Epithelial cell of esophagus (primary cell): ENCODE data around the gene IFT81.
"Not testable (repeated sequence)": the region's sequence is repeated elsewhere in the genome, so short reads cannot be mapped to it uniquely, and the experiment has no call there.

Source experiments
- DNase-seq: peaks from one replicate; pipeline ENCODE4 v3.0.0; 2010; ENCODE audit warnings: low read depth
- H3K4me3 ChIP-seq: 2 replicates; pipeline ENCODE4 v1.5.1; 2011; ENCODE audit warnings: mild to moderate bottlenecking, low read length, control low read depth
- TF ChIP-seq, protein P1 (sequence below): IDR thresholded peaks from 2 replicates; pipeline ENCODE4 v1.5.1; 2011; ENCODE audit warnings: low read depth, mild to moderate bottlenecking, low read length, control low read depth, inconsistent platforms; ENCODE audit not compliant: insufficient read depth; ENCODE audit errors: missing control alignments

IFT81 gene

GRCh38 chr12:110203546-110203945, 79.4 kb downstream of the IFT81 start:
- no peak for DNase-seq
- H3K4me3 ChIP-seq = no peak overlapping the region
- TF ChIP-seq, protein P1, sequence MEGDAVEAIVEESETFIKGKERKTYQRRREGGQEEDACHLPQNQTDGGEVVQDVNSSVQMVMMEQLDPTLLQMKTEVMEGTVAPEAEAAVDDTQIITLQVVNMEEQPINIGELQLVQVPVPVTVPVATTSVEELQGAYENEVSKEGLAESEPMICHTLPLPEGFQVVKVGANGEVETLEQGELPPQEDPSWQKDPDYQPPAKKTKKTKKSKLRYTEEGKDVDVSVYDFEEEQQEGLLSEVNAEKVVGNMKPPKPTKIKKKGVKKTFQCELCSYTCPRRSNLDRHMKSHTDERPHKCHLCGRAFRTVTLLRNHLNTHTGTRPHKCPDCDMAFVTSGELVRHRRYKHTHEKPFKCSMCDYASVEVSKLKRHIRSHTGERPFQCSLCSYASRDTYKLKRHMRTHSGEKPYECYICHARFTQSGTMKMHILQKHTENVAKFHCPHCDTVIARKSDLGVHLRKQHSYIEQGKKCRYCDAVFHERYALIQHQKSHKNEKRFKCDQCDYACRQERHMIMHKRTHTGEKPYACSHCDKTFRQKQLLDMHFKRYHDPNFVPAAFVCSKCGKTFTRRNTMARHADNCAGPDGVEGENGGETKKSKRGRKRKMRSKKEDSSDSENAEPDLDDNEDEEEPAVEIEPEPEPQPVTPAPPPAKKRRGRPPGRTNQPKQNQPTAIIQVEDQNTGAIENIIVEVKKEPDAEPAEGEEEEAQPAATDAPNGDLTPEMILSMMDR = no peak

- DNase-seq = no peak
- TF ChIP-seq, protein P1 = no peak
- H3K4me3 ChIP-seq = no peak overlapping the region
Measured at GRCh38 chr12:110205931-110206330, 81.8 kb downstream of the IFT81 start.

DNA sequence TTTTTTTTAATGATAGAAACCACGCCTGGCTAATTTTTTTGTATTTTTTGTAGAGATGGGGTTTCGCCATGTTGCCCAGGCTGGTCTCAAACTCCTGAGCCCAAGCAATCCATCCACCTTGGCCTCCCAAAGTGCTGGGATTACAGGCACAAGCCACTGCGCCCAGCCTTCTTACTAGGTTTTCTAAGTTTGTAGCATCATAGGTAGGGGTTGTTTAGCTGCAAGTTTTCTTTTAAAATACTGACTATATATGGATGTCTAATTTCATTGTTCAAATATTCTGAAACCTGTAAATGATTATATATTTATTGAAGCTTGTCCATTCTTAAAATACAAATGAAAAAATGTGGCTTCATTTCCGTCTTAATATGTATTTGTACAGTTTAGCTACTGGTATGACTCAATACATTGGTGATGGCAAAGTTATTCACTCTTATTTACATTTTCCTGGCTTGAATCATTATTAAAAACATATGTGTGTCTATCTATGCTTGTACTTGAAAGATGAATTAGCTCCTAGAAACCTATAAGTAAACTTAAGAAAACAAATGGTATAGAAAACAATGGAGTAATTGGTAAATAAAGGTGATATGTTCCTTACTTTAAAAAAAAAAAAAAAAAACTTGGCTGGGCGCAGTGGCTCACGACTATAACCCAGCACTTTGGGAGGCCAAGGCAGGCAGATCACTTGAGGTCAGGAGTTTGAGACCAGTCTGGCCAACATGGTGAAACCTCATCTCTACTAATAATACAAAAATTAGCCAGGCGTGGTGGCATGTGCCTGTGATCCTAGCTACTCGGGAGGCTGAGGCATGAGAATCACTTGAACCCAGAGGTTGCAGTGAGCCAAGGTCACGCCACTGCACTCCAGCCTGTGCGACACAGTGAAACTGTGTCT, 87.7 kb downstream of the IFT81 start:
- not testable (repeated sequence) for H3K4me3 ChIP-seq
- DNase-seq = peak; percentile 81

DNA sequence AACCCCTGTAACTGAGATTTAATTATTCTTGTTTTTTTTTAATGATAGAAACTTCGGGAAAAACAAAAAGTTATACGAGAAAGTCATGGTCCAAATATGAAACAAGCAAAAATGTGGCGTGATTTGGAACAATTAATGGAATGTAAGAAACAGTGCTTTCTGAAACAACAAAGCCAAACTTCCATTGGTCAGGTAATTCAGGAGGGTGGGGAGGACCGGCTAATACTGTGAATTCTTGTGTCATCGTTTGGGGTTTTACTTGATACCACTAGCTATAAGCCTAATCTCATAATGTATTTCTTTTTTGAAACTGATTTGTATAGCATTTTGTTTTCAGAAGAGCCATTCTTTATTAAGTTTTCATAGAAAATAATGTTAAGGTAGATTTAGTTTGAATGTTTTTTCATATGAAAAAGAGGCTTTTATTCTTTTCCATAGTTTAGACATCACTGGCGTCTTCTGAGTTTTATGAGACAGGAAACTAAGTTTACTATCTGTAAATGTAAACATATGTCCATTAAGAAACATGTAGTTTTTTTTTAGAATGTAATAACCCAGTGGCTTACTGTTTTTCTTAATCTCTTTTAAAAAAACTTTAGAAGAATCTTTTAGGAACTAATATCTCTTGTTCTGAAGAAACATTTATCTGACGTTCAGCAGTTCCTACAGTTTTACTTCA, 94.0 kb downstream of the IFT81 start:
- TF ChIP-seq, protein P1 = no peak
- no peak overlapping the region for H3K4me3 ChIP-seq
- no peak for DNase-seq

GRCh38 chr12:110222027-110222426, 97.9 kb downstream of the IFT81 start:
- TF ChIP-seq, protein P1 = no peak
- no peak for DNase-seq
- H3K4me3 ChIP-seq = no peak overlapping the region

- TF ChIP-seq, protein P1 = no peak
- DNase-seq = no peak
Measured at GRCh38 chr12:110222433-110222832, 98.3 kb downstream of the IFT81 start.

GRCh38 chr12:110223777-110224378, 99.7 kb downstream of the IFT81 start:
- peak; percentile 99 for DNase-seq
- H3K4me3 ChIP-seq = no peak overlapping the region
- TF ChIP-seq, protein P1 = no peak

More at GRCh38 chr12:110222433-110222832, 98.3 kb downstream of the IFT81 start:
- H3K4me3 ChIP-seq = no peak overlapping the region
